Suprapubic skin (tissue), 3 donors: ENCODE measurements around the gene SLC39A9.

Source experiments
- CTCF ChIP-seq, 2 donors: fragments of 200-600 bp in 1 of 2; fragments of 450-650 bp in 1 of 2; sonication (generic) in 1 of 2; IDR thresholded peaks; one replicate each; pipeline ENCODE4 v1.5.1; 2016 to 2019; ENCODE audit warnings: antibody characterized with exemption in 2 of 2, mild to moderate bottlenecking in 1 of 2, moderate library complexity in 1 of 2
- POLR2A ChIP-seq, 2 donors: fragments of 450-650 bp; IDR thresholded peaks; one replicate each; pipeline ENCODE4 v1.6.1; 2017; ENCODE audit warnings: antibody characterized with exemption in 2 of 2, mild to moderate bottlenecking in 2 of 2, moderate library complexity in 2 of 2

GRCh38 chr14:69479696-69480095 lies 81.2 kb downstream of the SLC39A9 start:
- no peak for TF ChIP-seq CTCF (IDR thresholded peaks at IDR 0.05)
- no peak for TF ChIP-seq POLR2A (IDR thresholded peaks at IDR 0.05)
